Cardiac fibroblast (primary cell): Measurements from ENCODE around the gene GRAMD2B.
A peak's percentile ranks its signal among the peaks of the same experiment; 100 is the strongest.

Experiments used
- DNase-seq, 2 donors: peaks; one replicate each; pipeline versions ENCODE4 v3.0.0 to v3.0.0-alpha.2; 2010; ENCODE audit warnings: low read depth in 2 of 2
- H3K4me3 ChIP-seq, 2 donors: replicated peaks in 1 of 2; 1 replicate in 1 of 2; 2 replicates in 1 of 2; pipeline ENCODE4 v1.5.1; 2011; ENCODE audit warnings: low read depth in 2 of 2, low read length in 2 of 2, mild to moderate bottlenecking in 2 of 2, moderate library complexity in 1 of 2
- CTCF ChIP-seq: IDR thresholded peaks from one replicate; pipeline ENCODE4 v1.5.1; 2011; ENCODE audit warnings: low read depth, mild to moderate bottlenecking, low read length, inconsistent platforms

Gene GRAMD2B

GRCh38 chr5:126454081-126454480 is 30.9 kb downstream of the GRAMD2B start:
- peak; percentile 58 to 77 for DNase-seq
- H3K4me3 ChIP-seq = no peak overlapping the region
- no peak for TF ChIP-seq CTCF

- no peak overlapping the region for H3K4me3 ChIP-seq
- no peak for TF ChIP-seq CTCF
- no peak for DNase-seq
Measured at GRCh38 chr5:126454535-126454934, 31.3 kb downstream of the GRAMD2B start.

GRCh38 chr5:126455264-126455663 is 32.1 kb downstream of the GRAMD2B start:
- no peak overlapping the region for H3K4me3 ChIP-seq
- TF ChIP-seq CTCF = no peak
- no peak for DNase-seq

GRCh38 chr5:126455728-126456127 is 32.5 kb downstream of the GRAMD2B start:
- no peak overlapping the region for H3K4me3 ChIP-seq
- no peak for TF ChIP-seq CTCF
- DNase-seq = peak in 1 of 2 donors; percentile 39

GRCh38 chr5:126456217-126456820 is 33.1 kb downstream of the GRAMD2B start:
- no peak overlapping the region for H3K4me3 ChIP-seq
- DNase-seq = no peak
- TF ChIP-seq CTCF = no peak

GRCh38 chr5:126460459-126460858 is 37.2 kb downstream of the GRAMD2B start:
- no peak for DNase-seq
- H3K4me3 ChIP-seq = no peak overlapping the region
- no peak for TF ChIP-seq CTCF

GRCh38 chr5:126460977-126461376 is 37.8 kb downstream of the GRAMD2B start:
- no peak for DNase-seq
- TF ChIP-seq CTCF = no peak
- H3K4me3 ChIP-seq = no peak overlapping the region
